CD8-positive, alpha-beta memory T cell (primary cell): Measurements from ENCODE around the gene MT1H. TPM values are rescaled to one million over a fixed set of nuclear protein-coding genes. Genes with fewer than 3 reads are reported as not detected.
"Not testable (repeated sequence)": the region's sequence is repeated elsewhere in the genome, so short reads cannot be mapped to it uniquely, and the experiment has no call there.

Experiments used
- CTCF ChIA-PET: fragments of 350-600 bp; sonication (Branson Sonifier 250); formaldehyde crosslinking; loops from one replicate; lab custom pipeline; 2021; ENCODE audit warnings: antibody characterized with exemption; lab: Charles Lee
- POLR2A ChIA-PET: fragments of 350-600 bp; sonication (Branson Sonifier 250); formaldehyde crosslinking; loops from one replicate; lab custom pipeline; 2021; ENCODE audit warnings: antibody characterized with exemption; lab: Charles Lee
- DNase-seq, 5 donors: peaks; one replicate each; pipeline versions ENCODE4 v3.0.0 to v3.0.0-alpha.2; 2020 to 2022; ENCODE audit warnings: mixed read lengths in 1 of 5
- H3K27ac ChIP-seq: one replicate; pipeline ENCODE4 v1.7.0; 2013; ENCODE audit warnings: low read depth, mild to moderate bottlenecking, low read length, moderate library complexity
- H3K27me3 ChIP-seq: 2 replicates; pipeline ENCODE4 v1.7.0; 2013; ENCODE audit warnings: low read length, mild to moderate bottlenecking; ENCODE audit not compliant: insufficient read depth, poor library complexity, severe bottlenecking
- H3K36me3 ChIP-seq: 2 replicates; pipeline ENCODE4 v1.7.0; 2013; ENCODE audit warnings: mild to moderate bottlenecking, low read length, moderate library complexity; ENCODE audit not compliant: insufficient read depth
- H3K4me1 ChIP-seq: 2 replicates; pipeline ENCODE4 v1.7.0; 2013; ENCODE audit warnings: mild to moderate bottlenecking, low read length, moderate library complexity; ENCODE audit not compliant: insufficient read depth
- H3K4me3 ChIP-seq: 2 replicates; pipeline ENCODE4 v1.7.0; 2013; ENCODE audit warnings: mild to moderate bottlenecking, low read length
- H3K9me3 ChIP-seq: 2 replicates; pipeline ENCODE4 v1.7.0; 2013; ENCODE audit warnings: mild to moderate bottlenecking, low read length
- H3K27ac Mint-ChIP-seq, 8 donors: one replicate each; pipeline ENCODE4 v1.8.0; 2020 to 2021; ENCODE audit warnings: mixed read lengths in 8 of 8, mild to moderate bottlenecking in 6 of 8, inconsistent platforms in 3 of 8, moderate library complexity in 3 of 8
- H3K27me3 Mint-ChIP-seq, 2 donors: one replicate each; pipeline ENCODE4 v1.8.0; 2020 to 2021; ENCODE audit warnings: mixed read lengths in 2 of 2, mild to moderate bottlenecking in 1 of 2, moderate library complexity in 1 of 2
- H3K36me3 Mint-ChIP-seq, 3 donors: one replicate each; pipeline ENCODE4 v1.8.0; 2020 to 2021; ENCODE audit warnings: mixed read lengths in 3 of 3, inconsistent platforms in 1 of 3, mild to moderate bottlenecking in 1 of 3
- H3K4me1 Mint-ChIP-seq, 3 donors: one replicate each; pipeline ENCODE4 v1.8.0; 2020 to 2021; ENCODE audit warnings: mixed read lengths in 3 of 3, inconsistent platforms in 1 of 3, mild to moderate bottlenecking in 1 of 3
- H3K4me3 Mint-ChIP-seq, 7 donors: one replicate each; pipeline ENCODE4 v1.8.0; 2020 to 2021; ENCODE audit warnings: mixed read lengths in 7 of 7, mild to moderate bottlenecking in 6 of 7, moderate library complexity in 4 of 7, inconsistent platforms in 2 of 7
- H3K9me3 Mint-ChIP-seq, 5 donors: one replicate each; pipeline ENCODE4 v1.8.0; 2020 to 2022; ENCODE audit warnings: mixed read lengths in 5 of 5, mild to moderate bottlenecking in 3 of 5, moderate library complexity in 2 of 5, inconsistent platforms in 1 of 5
- polyA plus RNA-seq: library from polyadenylated mRNA; unstranded; fragments of 300-500 nt; fragmentation: Illumina TruSeq; gene quantifications from one replicate; pipeline ENCODE4 v1.2.3, GENCODE V29; 2021
- total RNA-seq, 2 experiments: library from RNA; stranded (reverse); gene quantifications; one replicate each; pipeline ENCODE4 v1.2.3, GENCODE V29; 2021

Gene MT1H
- total and polyA plus RNA-seq, 3 experiments from 2014 or later: 4.8 to 5.5 TPM; not detected in 1

DNA sequence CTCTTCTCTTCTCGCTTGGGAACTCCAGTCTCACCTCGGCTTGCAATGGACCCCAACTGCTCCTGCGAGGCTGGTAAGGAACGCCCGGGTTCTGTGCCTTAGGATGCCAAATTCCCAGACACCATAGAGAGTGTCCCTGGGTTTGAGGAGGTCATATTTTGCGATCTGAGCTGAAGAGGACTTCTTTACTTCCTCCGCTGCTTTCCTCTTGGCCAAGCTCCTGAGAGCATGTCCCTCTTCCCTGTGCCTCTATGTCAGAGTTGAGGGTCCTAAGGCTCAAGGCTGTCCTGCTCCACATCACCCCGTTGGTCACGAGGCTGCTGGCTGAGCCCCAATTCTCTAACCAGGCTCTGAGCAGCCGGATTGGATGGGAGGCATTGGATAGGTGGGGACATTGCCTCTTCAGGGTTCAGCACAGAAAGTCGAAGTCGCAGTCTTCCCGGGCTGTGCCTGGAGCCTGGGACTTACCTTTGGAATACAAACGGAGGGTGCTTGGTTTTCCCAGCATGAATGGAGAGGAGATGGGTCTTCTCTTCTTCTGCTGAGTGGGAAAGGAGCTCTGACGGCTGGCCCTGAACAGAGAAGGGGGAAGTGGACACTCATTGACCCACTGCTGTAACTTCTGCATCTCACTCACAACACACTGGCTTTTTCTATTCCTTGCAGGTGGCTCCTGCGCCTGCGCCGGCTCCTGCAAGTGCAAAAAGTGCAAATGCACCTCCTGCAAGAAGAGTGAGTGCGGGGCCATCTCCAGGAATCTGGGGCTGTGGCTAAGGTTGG lies 416 bp downstream of the MT1H start:
- H3K9me3 ChIP-seq: no peaks in the 10 kb centered on the region
- Mint-ChIP-seq H3K36me3 (peaks cover 0 to 9% (median 1%) of the 10 kb centered on the region in 3 donors), H3K4me3 (peak overlapping the region in 2 of 7 donors; percentile 13 to 50), H3K27me3 (peaks cover 42 to 66% of the 10 kb centered on the region in 2 donors), H3K27ac (peak overlapping the region in 2 of 8 donors; percentile 27 to 34), H3K4me1 (peaks cover 9 to 22% (median 10%) of the 10 kb centered on the region in 3 donors), H3K9me3 (no peaks in the 10 kb centered on the region)
- H3K4me1 ChIP-seq: peaks cover 9% of the 10 kb centered on the region
- no peak overlapping the region for H3K4me3 ChIP-seq
- DNase-seq: no peak
- CTCF ChIA-PET: interaction anchor here (1.6 to 1.8 kb wide), 2 partner anchors 27 to 32 kb away, joined by 4 to 5 read pairs; no protein-coding TSS in a partner anchor
- POLR2A ChIA-PET: no interaction called here
- no peaks in the 10 kb centered on the region for H3K36me3 ChIP-seq
- H3K27ac ChIP-seq: no peak overlapping the region
- peaks cover 40% of the 10 kb centered on the region for H3K27me3 ChIP-seq

- Mint-ChIP-seq H3K4me1 (peaks cover 13 to 27% (median 16%) of the 10 kb centered on the region in 3 donors), H3K27ac (no peak overlapping the region), H3K4me3 (no peak overlapping the region), H3K36me3 (peaks cover 0 to 5% (median 1%) of the 10 kb centered on the region in 3 donors), H3K9me3 (no peaks in the 10 kb centered on the region), H3K27me3 (peaks cover 43 to 62% of the 10 kb centered on the region in 2 donors)
- Histone ChIP-seq H3K27me3 (peaks cover 40% of the 10 kb centered on the region), H3K9me3 (no peaks in the 10 kb centered on the region), H3K4me3 (no peak overlapping the region), H3K27ac (no peak overlapping the region), H3K4me1 (peaks cover 12% of the 10 kb centered on the region), H3K36me3 (no peaks in the 10 kb centered on the region)
- ChIA-PET POLR2A (no interaction called here), CTCF (interaction anchor here (1.6 kb wide), 1 partner anchor 27 kb away, joined by 4 read pairs; no protein-coding TSS in a partner anchor)
- no peak for DNase-seq
These were observed 963 bp downstream of the MT1H start for GRCh38 chr16:56670620-56670934.

- Mint-ChIP-seq H3K4me1 (peaks cover 17 to 34% (median 24%) of the 10 kb centered on the region in 3 donors), H3K27me3 (peaks cover 43 to 56% of the 10 kb centered on the region in 2 donors)
- CTCF ChIA-PET: interaction anchor here (1.4 kb wide), 1 partner anchor 26 kb away, joined by 3 read pairs; no protein-coding TSS in a partner anchor
- H3K4me3 ChIP-seq, H3K27ac ChIP-seq, H3K27ac Mint-ChIP-seq, H3K9me3 Mint-ChIP-seq, H3K36me3 Mint-ChIP-seq, H3K36me3 ChIP-seq, H3K9me3 ChIP-seq, POLR2A ChIA-PET, H3K4me3 Mint-ChIP-seq, DNase-seq: not testable (repeated sequence)
- peaks cover 12% of the 10 kb centered on the region for H3K4me1 ChIP-seq
- peaks cover 40% of the 10 kb centered on the region for H3K27me3 ChIP-seq
These were observed 2.1 kb downstream of the MT1H start for GRCh38 chr16:56671691-56672090.

GRCh38 chr16:56672171-56672570 lies 2.6 kb downstream of the MT1H start:
- H3K27me3 ChIP-seq: peaks cover 40% of the 10 kb centered on the region
- H3K4me1 Mint-ChIP-seq: peaks cover 17 to 34% (median 24%) of the 10 kb centered on the region in 3 donors
- peaks cover 12% of the 10 kb centered on the region for H3K4me1 ChIP-seq
- H3K4me3 ChIP-seq, H3K36me3 ChIP-seq, POLR2A ChIA-PET, H3K9me3 Mint-ChIP-seq, H3K9me3 ChIP-seq, H3K27ac Mint-ChIP-seq, H3K27ac ChIP-seq, H3K36me3 Mint-ChIP-seq, DNase-seq: not testable (repeated sequence)
- peak overlapping the region in 2 of 7 donors; percentile 27 to 44 for H3K4me3 Mint-ChIP-seq
- CTCF ChIA-PET: interaction anchor here (1.4 to 2.5 kb wide), 2 partner anchors 26 to 29 kb away, joined by 3 to 17 read pairs; no protein-coding TSS in a partner anchor
- peaks cover 42 to 54% of the 10 kb centered on the region in 2 donors for H3K27me3 Mint-ChIP-seq

DNA sequence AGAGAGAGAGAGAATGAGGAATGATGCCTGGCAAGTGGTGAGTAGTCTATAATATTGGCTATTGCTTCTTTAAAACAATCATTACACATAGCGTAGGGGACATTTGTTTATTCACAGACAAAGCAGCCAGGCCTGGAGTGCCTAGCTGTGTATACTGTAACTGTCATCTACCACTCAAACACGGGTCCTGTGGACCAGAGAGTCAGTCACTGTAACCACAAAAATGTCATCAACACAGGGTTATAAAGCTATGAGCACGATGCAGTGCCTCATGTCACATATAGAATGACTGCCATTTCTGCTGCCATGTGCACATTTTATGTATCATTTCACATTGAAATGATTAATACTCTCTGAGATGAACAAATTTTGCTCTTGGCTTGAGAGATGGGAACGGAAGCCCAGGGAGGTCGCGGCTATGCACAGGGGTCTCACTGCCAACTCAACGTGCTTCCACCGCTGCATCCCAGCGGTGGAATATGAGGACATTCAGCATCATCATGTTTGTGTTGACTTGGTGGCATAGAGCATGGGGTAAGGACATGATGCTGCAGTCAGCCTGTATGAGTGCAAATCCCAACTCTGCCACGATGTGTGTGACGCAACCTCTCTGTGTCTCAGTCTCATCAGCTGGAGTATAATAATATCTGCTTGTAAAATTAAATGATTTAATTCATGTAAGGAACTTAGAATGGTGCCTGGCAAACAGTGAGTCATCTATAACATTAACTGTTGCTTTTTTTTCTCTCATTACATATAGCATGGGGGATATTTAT lies 3.3 kb downstream of the MT1H start:
- Mint-ChIP-seq H3K27me3 (peaks cover 38 to 48% of the 10 kb centered on the region in 2 donors), H3K9me3 (no peaks in the 10 kb centered on the region), H3K4me1 (peaks cover 15 to 30% (median 24%) of the 10 kb centered on the region in 3 donors), H3K27ac (no peak overlapping the region), H3K4me3 (peak overlapping the region in 2 of 7 donors; percentile 27 to 44), H3K36me3 (peaks cover 0 to 1% (median 0%) of the 10 kb centered on the region in 3 donors)
- POLR2A ChIA-PET: no interaction called here
- Histone ChIP-seq H3K9me3 (no peaks in the 10 kb centered on the region), H3K4me3 (no peak overlapping the region), H3K27ac (no peak overlapping the region), H3K4me1 (peaks cover 8% of the 10 kb centered on the region), H3K27me3 (peaks cover 32% of the 10 kb centered on the region), H3K36me3 (no peaks in the 10 kb centered on the region)
- CTCF ChIA-PET: interaction anchor here (1.4 to 2.5 kb wide), 3 partner anchors 10 to 29 kb away, joined by 3 to 17 read pairs (median 4); partner anchors contain the start of gene MT1X
- DNase-seq: no peak

DNA sequence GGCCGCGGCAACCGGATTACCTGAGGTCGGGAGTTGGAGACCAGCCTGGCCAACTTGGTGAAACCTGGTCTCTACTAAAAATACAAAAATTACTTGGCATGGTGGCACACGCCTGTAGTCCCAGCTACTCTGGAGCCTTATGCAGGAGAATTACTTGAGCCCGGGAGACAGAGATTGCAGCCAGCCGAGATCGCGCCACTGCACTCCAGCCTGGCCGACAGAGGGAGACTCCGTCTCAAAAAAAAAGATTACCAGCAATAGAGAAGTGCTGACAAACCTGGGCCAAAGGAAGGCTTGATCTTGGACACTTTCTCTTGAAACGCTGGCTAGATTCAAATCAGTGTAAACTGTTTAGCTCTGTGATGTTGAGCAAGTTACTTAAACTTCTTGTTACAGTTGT lies 4.3 kb downstream of the MT1H start:
- Mint-ChIP-seq H3K36me3 (peaks cover 0 to 1% (median 0%) of the 10 kb centered on the region in 3 donors), H3K27me3 (peaks cover 30 to 39% of the 10 kb centered on the region in 2 donors), H3K9me3 (no peaks in the 10 kb centered on the region), H3K4me3 (peak overlapping the region in 1 of 7 donors; percentile 69), H3K4me1 (peaks cover 11 to 21% (median 18%) of the 10 kb centered on the region in 3 donors), H3K27ac (no peak overlapping the region)
- Histone ChIP-seq H3K27me3 (peaks cover 22% of the 10 kb centered on the region), H3K4me3 (no peak overlapping the region), H3K9me3 (no peaks in the 10 kb centered on the region), H3K36me3 (no peaks in the 10 kb centered on the region), H3K4me1 (peaks cover 3% of the 10 kb centered on the region), H3K27ac (no peak overlapping the region)
- ChIA-PET CTCF (interaction anchor here (1.0 to 2.5 kb wide), 3 partner anchors 9 to 208 kb away, joined by 3 to 17 read pairs (median 4); partner anchors contain the start of gene MT1X), POLR2A (interaction anchor here (0.5 kb wide), 1 partner anchor 12 kb away, joined by 3 read pairs; no protein-coding TSS in a partner anchor)
- peak in 1 of 5 donors; percentile 43 for DNase-seq

DNA sequence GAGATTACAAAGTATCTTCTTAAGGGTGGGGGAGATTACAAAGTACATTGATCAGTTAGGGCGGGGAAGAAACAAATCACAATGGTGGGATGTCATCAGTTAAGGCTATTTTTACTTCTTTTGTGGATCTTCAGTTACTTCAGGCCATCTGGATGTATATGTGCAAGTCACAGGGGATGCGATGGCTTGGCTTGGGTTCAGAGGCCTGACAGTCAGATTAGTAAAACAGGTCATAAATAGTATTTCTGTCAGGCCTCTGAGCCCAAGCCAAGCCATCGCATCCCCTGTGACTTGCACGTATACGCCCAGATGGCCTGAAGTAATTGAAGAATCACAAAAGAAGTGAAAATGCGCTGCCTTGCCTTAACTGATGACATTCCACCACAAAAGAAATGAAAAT lies 5.0 kb downstream of the MT1H start:
- Mint-ChIP-seq H3K4me3 (peak overlapping the region in 5 of 7 donors; percentile 29 to 69 (median 42)), H3K27ac (peak overlapping the region in 1 of 8 donors; percentile 33), H3K27me3 (peaks cover 27 to 32% of the 10 kb centered on the region in 2 donors), H3K4me1 (peaks cover 11 to 18% (median 16%) of the 10 kb centered on the region in 3 donors)
- not testable (repeated sequence) for H3K9me3 Mint-ChIP-seq, H3K36me3 Mint-ChIP-seq, DNase-seq, H3K36me3 ChIP-seq, H3K4me3 ChIP-seq, H3K27ac ChIP-seq, H3K4me1 ChIP-seq, H3K9me3 ChIP-seq
- peaks cover 16% of the 10 kb centered on the region for H3K27me3 ChIP-seq
- ChIA-PET POLR2A (interaction anchor here (0.5 kb wide), 1 partner anchor 13 kb away, joined by 3 read pairs; no protein-coding TSS in a partner anchor), CTCF (interaction anchor here (0.6 to 2.5 kb wide), 3 partner anchors 27 to 209 kb away, joined by 3 to 17 read pairs (median 4); no protein-coding TSS in a partner anchor)
